ENCODE measurements around the gene SPRN. TPM values are rescaled to one million over a fixed set of nuclear protein-coding genes. Genes with fewer than 3 reads are reported as not detected.
A peak's percentile ranks its signal among the peaks of the same experiment; 100 is the strongest.
"Not testable (repeated sequence)": the region's sequence is repeated elsewhere in the genome, so short reads cannot be mapped to it uniquely, and the experiment has no call there.

SPRN gene
- total RNA-seq, 2 donors from 2014 or later: not detected

GRCh38 chr10:133440633-133441285 lies 16.3 kb upstream of the SPRN start:
- no peaks in the 10 kb centered on the region for H3K9me3 ChIP-seq (ENCODE audit: control insufficient read depth, low read length, poor library complexity, severe bottlenecking)
- peak overlapping the region; percentile 93 for H3K27ac Mint-ChIP-seq
- ATAC-seq (no peak), DNase-seq (no peak)
- H3K4me3 Mint-ChIP-seq: peak overlapping the region; percentile 85
- peaks cover 36% of the 10 kb centered on the region for H3K4me1 Mint-ChIP-seq
- H3K27me3 Mint-ChIP-seq: peaks cover 7% of the 10 kb centered on the region
- peaks cover 5% of the 10 kb centered on the region for H3K36me3 Mint-ChIP-seq (ENCODE audit: low read depth)

DNA sequence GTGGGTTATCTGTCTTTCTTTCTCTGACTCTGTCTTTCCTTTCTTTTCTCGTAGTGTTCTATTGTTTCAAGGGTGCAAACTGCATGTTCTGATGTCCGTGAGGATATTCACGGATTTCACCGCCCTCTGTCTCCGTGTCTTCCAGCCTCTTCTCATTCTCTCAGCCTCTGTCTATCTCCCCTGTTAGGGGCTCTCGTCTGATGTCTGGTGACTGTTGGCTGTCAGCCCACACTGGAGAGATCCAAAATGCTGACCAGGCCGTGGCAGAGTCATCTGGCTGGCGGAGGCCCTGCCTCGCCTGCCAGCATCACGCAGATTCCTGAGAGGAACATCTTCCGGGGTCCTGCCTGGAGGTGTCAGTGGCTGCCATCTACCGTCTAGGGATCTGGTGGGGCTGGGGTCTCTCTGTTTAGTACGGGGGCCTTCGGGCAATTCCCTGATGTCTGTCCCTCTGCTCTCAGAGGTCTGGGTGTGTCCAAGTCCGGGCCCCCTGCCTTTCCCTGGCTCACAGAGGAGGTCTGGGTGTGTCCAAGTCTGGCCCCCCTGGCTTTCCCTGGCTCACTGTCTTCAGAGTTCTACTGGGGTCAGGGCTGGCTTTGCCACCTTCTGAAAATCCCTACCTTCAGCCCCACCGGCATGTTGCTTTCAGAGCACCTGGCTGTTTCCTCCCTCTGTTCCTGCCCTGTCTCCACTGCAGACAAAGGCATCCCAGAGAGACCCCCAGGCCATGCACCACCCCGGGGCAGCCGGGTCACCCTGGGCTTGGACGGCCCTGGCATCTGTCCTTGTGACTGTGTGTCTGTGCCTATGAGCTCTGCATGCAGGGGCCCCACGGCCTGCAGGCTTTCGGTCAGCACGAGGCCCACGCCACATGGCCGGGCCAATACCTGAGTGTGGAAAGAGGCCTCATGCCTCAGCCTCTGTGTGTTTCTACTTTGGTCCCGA lies 15.4 kb upstream of the SPRN start:
- peaks cover 36% of the 10 kb centered on the region for H3K4me1 Mint-ChIP-seq
- H3K4me3 Mint-ChIP-seq: peak overlapping the region; percentile 85
- H3K27ac Mint-ChIP-seq: peak overlapping the region; percentile 92
- no peaks in the 10 kb centered on the region for H3K9me3 ChIP-seq (ENCODE audit: control insufficient read depth, low read length, poor library complexity, severe bottlenecking)
- peaks cover 7% of the 10 kb centered on the region for H3K27me3 Mint-ChIP-seq
- ATAC-seq (no peak), DNase-seq (no peak)
- H3K36me3 Mint-ChIP-seq (ENCODE audit: low read depth): peaks cover 5% of the 10 kb centered on the region

- H3K9me3 ChIP-seq (ENCODE audit: control insufficient read depth, low read length, poor library complexity, severe bottlenecking): no peaks in the 10 kb centered on the region
- DNase-seq: no peak
- Mint-ChIP-seq H3K36me3 (ENCODE audit: low read depth) (peaks cover 5% of the 10 kb centered on the region), H3K4me1 (peaks cover 36% of the 10 kb centered on the region), H3K27ac (peak overlapping the region; percentile 92), H3K4me3 (peak overlapping the region; percentile 85), H3K27me3 (peaks cover 7% of the 10 kb centered on the region)
- peak; percentile 48 for ATAC-seq
These were observed 14.4 kb upstream of the SPRN start for GRCh38 chr10:133438711-133439273.

GRCh38 chr10:133432789-133433188 lies 8.4 kb upstream of the SPRN start:
- H3K36me3 Mint-ChIP-seq (ENCODE audit: low read depth); DNase-seq; H3K9me3 ChIP-seq (ENCODE audit: control insufficient read depth, low read length, poor library complexity, severe bottlenecking); ATAC-seq; H3K4me3 Mint-ChIP-seq; H3K4me1 Mint-ChIP-seq; H3K27me3 Mint-ChIP-seq; H3K27ac Mint-ChIP-seq: not testable (repeated sequence)

DNA sequence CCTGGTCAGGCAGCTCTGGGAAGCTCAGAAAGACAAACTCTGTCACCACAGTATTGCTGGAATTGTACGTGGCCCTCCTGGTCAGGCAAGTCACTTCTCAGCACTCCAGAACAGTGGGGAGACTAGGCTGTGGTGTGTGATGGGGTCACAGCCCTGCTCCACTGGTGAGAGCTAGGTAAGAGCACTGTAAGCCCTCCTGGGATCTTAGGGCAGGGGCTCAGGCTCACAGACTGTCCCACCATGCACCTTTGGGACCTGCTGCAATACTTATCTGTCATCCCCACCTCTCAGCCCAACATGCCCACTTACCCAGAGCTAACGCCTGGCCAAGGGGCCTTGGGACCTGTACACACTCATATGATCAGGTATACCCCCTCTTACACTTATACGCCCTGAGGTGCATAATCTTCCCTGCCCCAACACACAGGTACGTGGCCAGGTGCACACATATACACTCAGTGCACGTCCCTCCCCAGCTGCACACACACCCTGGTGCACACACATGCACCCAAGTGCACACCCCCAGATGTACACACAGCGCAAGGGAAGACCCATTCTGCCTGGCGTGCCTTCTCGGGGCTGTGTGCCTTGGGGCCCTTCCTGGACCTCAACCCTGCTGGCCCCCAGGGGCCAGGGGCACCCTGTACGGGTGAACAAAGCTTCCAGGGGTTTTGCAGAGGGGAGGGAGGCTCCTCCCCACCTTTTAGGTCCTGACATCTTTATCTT lies 7.6 kb upstream of the SPRN start:
- not testable (repeated sequence) for DNase-seq; ATAC-seq; H3K27ac Mint-ChIP-seq; H3K4me1 Mint-ChIP-seq; H3K27me3 Mint-ChIP-seq; H3K9me3 ChIP-seq (ENCODE audit: control insufficient read depth, low read length, poor library complexity, severe bottlenecking); H3K4me3 Mint-ChIP-seq; H3K36me3 Mint-ChIP-seq (ENCODE audit: low read depth)

DNA sequence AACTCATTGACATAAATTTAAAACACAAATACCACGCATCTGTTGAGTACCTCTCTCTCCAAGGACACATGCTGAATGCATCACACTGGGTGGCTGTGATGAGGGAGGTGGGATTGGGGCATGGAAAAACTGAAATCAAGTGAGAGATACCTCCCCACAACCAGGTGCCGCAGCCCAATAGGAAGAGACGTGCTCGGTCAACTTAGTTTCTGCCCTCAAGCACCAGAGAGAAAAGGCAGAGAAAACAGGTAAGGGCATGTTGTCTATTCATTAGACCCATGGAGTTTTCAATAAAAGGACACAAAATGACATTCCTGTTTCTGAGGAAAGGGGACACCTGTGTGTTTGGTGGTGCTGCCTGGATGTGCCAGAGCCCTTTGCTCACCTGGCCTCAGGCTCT lies 5.1 kb upstream of the SPRN start:
- not testable (repeated sequence) for H3K36me3 Mint-ChIP-seq (ENCODE audit: low read depth); H3K4me3 Mint-ChIP-seq; H3K4me1 Mint-ChIP-seq; H3K27me3 Mint-ChIP-seq; H3K9me3 ChIP-seq (ENCODE audit: control insufficient read depth, low read length, poor library complexity, severe bottlenecking); ATAC-seq; DNase-seq; H3K27ac Mint-ChIP-seq

DNA sequence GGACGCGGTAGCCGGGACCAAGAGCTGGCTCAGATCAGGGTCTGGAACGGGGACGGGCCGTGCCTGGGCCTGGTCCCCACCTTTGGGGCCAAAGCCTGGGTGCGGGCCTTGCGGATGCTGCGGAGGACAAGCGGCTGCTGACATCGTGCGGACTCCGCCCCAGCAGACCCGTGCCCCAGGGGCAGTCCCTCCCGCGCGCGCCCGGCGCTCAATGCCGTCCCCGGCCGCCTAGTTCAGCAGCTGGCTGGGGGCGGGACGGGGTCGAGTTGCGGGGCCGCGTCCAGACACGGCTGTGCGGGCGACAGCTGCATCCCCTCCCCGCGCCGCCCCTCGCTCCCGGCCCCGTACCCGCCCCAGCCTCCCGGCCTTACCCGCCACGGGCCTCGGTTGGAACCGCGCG lies 323 bp downstream of the SPRN start:
- not testable (repeated sequence) for H3K36me3 Mint-ChIP-seq (ENCODE audit: low read depth); ATAC-seq; H3K4me1 Mint-ChIP-seq; DNase-seq; H3K9me3 ChIP-seq (ENCODE audit: control insufficient read depth, low read length, poor library complexity, severe bottlenecking); H3K4me3 Mint-ChIP-seq; H3K27ac Mint-ChIP-seq; H3K27me3 Mint-ChIP-seq

- Mint-ChIP-seq H3K4me3 (peak overlapping the region; percentile 81), H3K36me3 (ENCODE audit: low read depth) (peaks cover 5% of the 10 kb centered on the region), H3K4me1 (peaks cover 5% of the 10 kb centered on the region), H3K27me3 (peaks cover 6% of the 10 kb centered on the region), H3K27ac (no peak overlapping the region)
- no peak for DNase-seq
- no peaks in the 10 kb centered on the region for H3K9me3 ChIP-seq (ENCODE audit: control insufficient read depth, low read length, poor library complexity, severe bottlenecking)
- ATAC-seq: peak; percentile 35
These were observed 1.3 kb downstream of the SPRN start for GRCh38 chr10:133422807-133423771.

GRCh38 chr10:133422223-133422806 lies 2.1 kb downstream of the SPRN start:
- Mint-ChIP-seq H3K27me3 (peaks cover 6% of the 10 kb centered on the region), H3K27ac (no peak overlapping the region), H3K4me3 (no peak overlapping the region)

GRCh38 chr10:133421336-133422222 lies 2.8 kb downstream of the SPRN start:
- no peaks in the 10 kb centered on the region for H3K9me3 ChIP-seq (ENCODE audit: control insufficient read depth, low read length, poor library complexity, severe bottlenecking)
- ATAC-seq (no peak), DNase-seq (no peak)
- peaks cover 6% of the 10 kb centered on the region for H3K27me3 Mint-ChIP-seq
- peaks cover 5% of the 10 kb centered on the region for H3K36me3 Mint-ChIP-seq (ENCODE audit: low read depth)
- H3K4me3 Mint-ChIP-seq: peak overlapping the region; percentile 21
- peaks cover 5% of the 10 kb centered on the region for H3K4me1 Mint-ChIP-seq
- no peak overlapping the region for H3K27ac Mint-ChIP-seq

More at GRCh38 chr10:133422223-133422806, 2.1 kb downstream of the SPRN start:
- Mint-ChIP-seq H3K36me3 (ENCODE audit: low read depth) (peaks cover 5% of the 10 kb centered on the region), H3K4me1 (peaks cover 5% of the 10 kb centered on the region)
- DNase-seq: no peak
- ATAC-seq: no peak
- no peaks in the 10 kb centered on the region for H3K9me3 ChIP-seq (ENCODE audit: control insufficient read depth, low read length, poor library complexity, severe bottlenecking)

- Mint-ChIP-seq H3K36me3 (ENCODE audit: low read depth) (peaks cover 8% of the 10 kb centered on the region), H3K4me1 (peaks cover 5% of the 10 kb centered on the region), H3K27ac (no peak overlapping the region), H3K27me3 (peaks cover 6% of the 10 kb centered on the region), H3K4me3 (no peak overlapping the region)
- ATAC-seq: no peak
- no peak for DNase-seq
- H3K9me3 ChIP-seq (ENCODE audit: control insufficient read depth, low read length, poor library complexity, severe bottlenecking): no peaks in the 10 kb centered on the region
These were observed 3.8 kb downstream of the SPRN start for GRCh38 chr10:133420579-133420978.

All from T-helper 17 cell (primary cell).